Activated CD4-positive, alpha-beta memory T cell treated with anti-CD3 and anti-CD28 coated beads for 36 hours (primary cell): ENCODE measurements around the gene TSHZ2. TPM values are rescaled to one million over a fixed set of nuclear protein-coding genes. Genes with fewer than 3 reads are reported as not detected.

Experiments
- CTCF ChIA-PET: fragments of 350-600 bp; sonication (Branson Sonifier 250); formaldehyde crosslinking; loops from one replicate; lab custom pipeline; 2021; ENCODE audit warnings: antibody characterized with exemption, inconsistent platforms; lab: Charles Lee
- POLR2A ChIA-PET: fragments of 350-600 bp; sonication (Branson Sonifier 250); formaldehyde crosslinking; loops from one replicate; lab custom pipeline; 2021; ENCODE audit warnings: antibody characterized with exemption; lab: Charles Lee
- DNase-seq: peaks from one replicate; pipeline ENCODE4 v3.0.0-alpha.2; 2020
- H3K27ac Mint-ChIP-seq: one replicate; pipeline ENCODE4 v1.8.0; 2021; ENCODE audit warnings: mixed read lengths
- H3K27me3 Mint-ChIP-seq: one replicate; pipeline ENCODE4 v1.8.0; 2021; ENCODE audit warnings: mixed read lengths
- H3K36me3 Mint-ChIP-seq: one replicate; pipeline ENCODE4 v1.8.0; 2021; ENCODE audit warnings: mixed read lengths
- H3K4me1 Mint-ChIP-seq: one replicate; pipeline ENCODE4 v1.8.0; 2021; ENCODE audit warnings: low read depth, mixed read lengths
- H3K4me3 Mint-ChIP-seq: one replicate; pipeline ENCODE4 v1.8.0; 2021; ENCODE audit warnings: mild to moderate bottlenecking, mixed read lengths
- H3K9me3 Mint-ChIP-seq: one replicate; pipeline ENCODE4 v1.8.0; 2021; ENCODE audit warnings: mixed read lengths
- intact Hi-C: fragments of 100-400 bp; cut with micrococcal nuclease; formaldehyde crosslinking; loops from one replicate; pipeline ENCODE4 v1.15.1; 2023
- total RNA-seq, 2 experiments: library from RNA; stranded (reverse); gene quantifications; one replicate each; pipeline ENCODE4 v1.2.3, GENCODE V29; 2021

Gene TSHZ2
- total RNA-seq, 2 experiments from 2014 or later: 28.9 to 36.0 TPM

DNA sequence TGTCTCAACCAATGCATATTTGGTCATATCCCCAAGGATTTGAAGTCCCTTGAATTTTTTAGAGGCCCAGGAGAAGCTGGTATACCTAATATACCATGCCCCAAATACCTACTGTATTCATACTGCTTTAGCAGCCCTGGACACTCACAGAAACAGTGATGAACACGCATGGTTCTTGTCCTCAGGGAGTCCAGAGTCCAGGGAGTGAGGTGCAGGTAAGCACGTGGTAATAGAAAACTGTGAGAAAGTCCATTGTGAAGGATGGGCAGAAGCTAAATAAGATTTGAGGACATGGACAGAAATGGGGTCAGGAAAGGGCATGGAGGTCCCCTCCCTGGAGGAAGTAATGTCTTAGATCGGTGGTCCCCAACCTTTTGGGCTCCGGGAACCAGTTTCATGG lies 85.4 kb downstream of the TSHZ2 start:
- intact Hi-C loops: no loop called here
- Mint-ChIP-seq H3K36me3 (peaks cover 26% of the 10 kb centered on the region), H3K27ac (peak overlapping the region; percentile 49)

DNA sequence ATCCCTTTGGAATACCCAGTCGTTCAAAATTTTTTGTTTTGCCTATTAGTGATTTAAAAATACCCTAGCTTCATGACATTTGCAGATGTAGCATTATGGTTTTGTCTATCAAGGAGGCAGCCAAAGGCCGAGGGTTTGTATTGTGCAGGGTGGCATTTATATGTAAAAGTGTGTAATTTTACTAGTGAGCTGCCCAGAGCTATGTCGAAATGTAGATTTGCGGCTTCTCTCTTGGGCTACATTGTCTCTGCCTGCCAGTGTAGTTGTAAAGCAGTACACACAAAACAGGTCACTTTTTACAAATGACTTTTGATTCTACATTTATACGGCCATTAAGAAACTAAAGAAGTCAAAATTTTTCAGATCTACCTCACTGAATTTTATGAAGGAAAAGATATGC lies 87.7 kb downstream of the TSHZ2 start:
- H3K4me3 Mint-ChIP-seq: no peak overlapping the region
- H3K36me3 Mint-ChIP-seq: peaks cover 25% of the 10 kb centered on the region
- POLR2A ChIA-PET: no interaction called here
- H3K4me1 Mint-ChIP-seq: peaks cover 51% of the 10 kb centered on the region
- CTCF ChIA-PET: no interaction called here
- no peak for DNase-seq
- H3K27me3 Mint-ChIP-seq: no peaks in the 10 kb centered on the region
- H3K27ac Mint-ChIP-seq: peak overlapping the region; percentile 77
- intact Hi-C loops: no loop called here
- H3K9me3 Mint-ChIP-seq: no peaks in the 10 kb centered on the region

More for the DNA sequence above, 85.4 kb downstream of the TSHZ2 start:
- Mint-ChIP-seq H3K4me3 (no peak overlapping the region), H3K4me1 (peaks cover 55% of the 10 kb centered on the region), H3K27me3 (no peaks in the 10 kb centered on the region), H3K9me3 (no peaks in the 10 kb centered on the region)
- ChIA-PET CTCF (no interaction called here), POLR2A (no interaction called here)
- no peak for DNase-seq

DNA sequence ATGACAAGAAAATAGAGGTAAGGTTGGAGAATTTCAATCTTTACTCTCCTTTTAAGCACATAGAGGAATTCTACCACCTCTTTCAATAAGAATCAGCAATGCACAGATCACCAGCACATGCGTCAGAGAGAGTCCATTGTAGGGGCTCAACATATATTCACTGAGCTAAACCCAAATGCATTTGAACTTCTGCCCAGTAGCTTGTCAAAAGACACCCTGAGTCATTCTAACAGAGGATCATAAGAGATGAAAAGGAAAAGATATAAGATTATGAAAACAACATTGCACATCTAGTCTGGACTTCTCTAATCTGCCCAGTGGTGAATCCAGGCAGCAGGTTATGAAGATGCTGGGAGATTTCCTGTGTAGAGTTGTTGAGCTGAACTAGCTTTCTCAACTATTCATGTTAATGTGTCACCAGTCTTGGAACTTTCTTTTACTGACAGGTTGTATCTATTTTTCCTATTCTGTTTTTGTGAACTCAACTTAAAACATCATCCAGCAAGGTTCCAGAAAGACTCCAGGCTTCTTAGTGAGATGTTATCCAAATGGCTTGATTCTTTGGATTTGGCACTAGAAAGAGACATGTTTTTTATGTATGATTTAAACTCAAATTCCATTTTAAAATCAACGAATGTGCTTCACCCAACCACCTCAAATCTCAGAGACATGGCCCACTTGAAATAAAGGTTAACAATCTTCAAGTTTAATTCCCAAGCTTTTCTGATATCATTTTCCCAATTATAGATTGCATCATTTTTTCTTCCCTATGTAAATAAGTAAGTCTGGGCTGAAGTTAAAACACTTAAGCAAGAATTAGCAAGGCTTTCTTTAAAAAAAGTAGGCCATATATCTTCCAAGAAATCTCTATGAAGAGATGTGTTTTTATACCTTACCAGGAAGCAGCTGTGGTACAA lies 89.3 kb downstream of the TSHZ2 start:
- Mint-ChIP-seq H3K27ac (peak overlapping the region; percentile 77), H3K4me3 (no peak overlapping the region), H3K4me1 (peaks cover 54% of the 10 kb centered on the region), H3K27me3 (no peaks in the 10 kb centered on the region), H3K9me3 (no peaks in the 10 kb centered on the region), H3K36me3 (peaks cover 16% of the 10 kb centered on the region)
- CTCF ChIA-PET: interaction anchor here (1.0 to 1.2 kb wide), 2 partner anchors 154 to 658 kb away, joined by 3 read pairs; no protein-coding TSS in a partner anchor
- DNase-seq: no peak
- POLR2A ChIA-PET: no interaction called here
- intact Hi-C loops: loop anchor here (1.0 kb wide), 1 partner anchor 9 kb away; no protein-coding TSS in a partner anchor

DNA sequence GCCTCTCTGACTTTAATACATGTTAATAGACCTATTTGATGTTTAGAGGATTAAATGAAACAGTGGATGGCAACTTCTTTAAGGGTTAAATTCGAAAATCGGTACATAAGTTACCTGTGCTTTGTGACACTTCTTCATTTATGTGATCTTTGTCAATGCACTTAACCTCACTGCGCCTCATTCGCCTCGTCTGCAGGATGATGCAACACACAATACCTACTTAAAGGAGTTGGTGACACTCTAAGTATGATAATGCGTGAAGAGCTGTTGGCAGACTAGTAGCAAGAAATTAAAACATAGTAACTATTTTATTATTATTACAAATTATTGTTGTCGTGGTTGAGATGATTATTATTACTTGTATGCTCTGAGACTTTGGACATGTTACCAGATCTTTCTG lies 92.8 kb downstream of the TSHZ2 start:
- H3K27ac Mint-ChIP-seq: peak overlapping the region; percentile 51
- H3K27me3 Mint-ChIP-seq: no peaks in the 10 kb centered on the region
- ChIA-PET CTCF (no interaction called here), POLR2A (no interaction called here)
- no peak for DNase-seq
- peaks cover 15% of the 10 kb centered on the region for H3K9me3 Mint-ChIP-seq
- intact Hi-C loops: no loop called here
- H3K4me3 Mint-ChIP-seq: no peak overlapping the region
- H3K36me3 Mint-ChIP-seq: peaks cover 16% of the 10 kb centered on the region
- H3K4me1 Mint-ChIP-seq: peaks cover 51% of the 10 kb centered on the region

DNA sequence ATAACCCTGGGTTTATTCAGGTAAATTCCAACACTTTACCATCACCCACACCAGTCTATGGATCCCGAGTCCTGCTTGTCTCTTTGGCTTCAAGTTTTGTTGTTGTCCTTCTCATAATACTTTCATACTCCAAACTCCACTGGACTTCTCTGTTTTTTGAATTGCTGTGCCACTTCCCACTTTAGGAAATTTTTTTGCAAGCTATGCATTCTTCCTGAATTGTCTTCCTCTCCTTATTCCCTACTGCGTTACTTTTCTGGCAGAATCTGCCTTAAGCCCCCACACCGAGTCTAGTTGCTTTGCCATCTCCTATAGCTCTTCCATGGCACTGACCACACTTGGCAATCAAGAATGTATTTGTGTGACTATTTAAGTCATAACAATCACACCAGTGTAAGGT lies 96.1 kb downstream of the TSHZ2 start:
- peaks cover 13% of the 10 kb centered on the region for H3K36me3 Mint-ChIP-seq
- DNase-seq: no peak
- no peak overlapping the region for H3K4me3 Mint-ChIP-seq
- POLR2A ChIA-PET: no interaction called here
- H3K27me3 Mint-ChIP-seq: no peaks in the 10 kb centered on the region
- peaks cover 52% of the 10 kb centered on the region for H3K4me1 Mint-ChIP-seq
- CTCF ChIA-PET: no interaction called here
- peaks cover 15% of the 10 kb centered on the region for H3K9me3 Mint-ChIP-seq
- peak overlapping the region; percentile 32 for H3K27ac Mint-ChIP-seq
- intact Hi-C loops: no loop called here

DNA sequence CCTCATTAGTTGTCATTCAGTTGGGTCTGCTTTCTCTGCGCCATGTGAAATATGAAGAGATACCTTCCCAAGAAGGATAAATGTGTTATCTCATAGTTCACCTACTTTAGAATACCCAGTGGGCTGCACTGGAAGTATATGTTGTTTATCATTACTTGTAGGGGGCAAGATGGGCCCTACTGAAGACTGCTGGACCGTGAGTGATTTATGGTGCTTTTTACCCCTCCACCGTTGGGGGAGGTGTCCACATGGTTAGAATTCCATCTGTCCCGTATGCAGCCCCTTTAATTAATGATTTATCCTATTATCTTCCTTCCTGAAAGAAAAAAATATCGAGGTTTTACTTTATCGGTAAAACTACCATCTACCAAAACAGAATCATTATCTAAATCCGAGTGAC lies 97.0 kb downstream of the TSHZ2 start:
- no peak for DNase-seq
- Mint-ChIP-seq H3K9me3 (peaks cover 15% of the 10 kb centered on the region), H3K27me3 (no peaks in the 10 kb centered on the region), H3K4me1 (peaks cover 59% of the 10 kb centered on the region), H3K36me3 (peaks cover 17% of the 10 kb centered on the region), H3K27ac (peak overlapping the region; percentile 93), H3K4me3 (no peak overlapping the region)
- ChIA-PET POLR2A (no interaction called here), CTCF (no interaction called here)
- intact Hi-C loops: no loop called here

DNA sequence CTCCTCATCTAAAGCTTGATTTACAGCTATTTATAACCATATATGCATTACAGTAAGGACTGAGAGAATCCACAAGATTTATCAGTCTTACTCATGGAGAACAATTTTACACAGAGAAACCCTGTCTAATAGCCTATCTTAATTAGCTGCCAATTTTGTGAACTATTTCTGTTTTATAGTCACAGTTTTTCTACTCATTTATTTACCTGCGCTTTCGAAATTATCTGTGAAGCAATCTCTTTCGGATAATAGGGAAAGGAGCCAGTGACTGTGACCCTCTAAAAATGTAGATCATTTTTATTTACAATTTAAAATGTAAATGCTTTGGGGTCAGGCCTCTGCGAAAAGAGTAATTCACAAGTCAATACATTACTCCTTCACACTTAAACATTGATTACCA lies 98.1 kb downstream of the TSHZ2 start:
- Mint-ChIP-seq H3K9me3 (peaks cover 15% of the 10 kb centered on the region), H3K27ac (peak overlapping the region; percentile 93), H3K4me1 (peaks cover 57% of the 10 kb centered on the region), H3K36me3 (peaks cover 17% of the 10 kb centered on the region), H3K27me3 (no peaks in the 10 kb centered on the region), H3K4me3 (no peak overlapping the region)
- ChIA-PET POLR2A (interaction anchor here (1.5 to 3.3 kb wide), 5 partner anchors 41 to 138 kb away, joined by 4 to 66 read pairs (median 10); no protein-coding TSS in a partner anchor), CTCF (interaction anchor here (0.9 to 1.5 kb wide), 2 partner anchors 11 to 95 kb away, joined by 3 to 5 read pairs; no protein-coding TSS in a partner anchor)
- intact Hi-C loops: loop anchor here (1.0 to 10.0 kb wide), 9 partner anchors 8 to 765 kb away; no protein-coding TSS in a partner anchor
- no peak for DNase-seq

DNA sequence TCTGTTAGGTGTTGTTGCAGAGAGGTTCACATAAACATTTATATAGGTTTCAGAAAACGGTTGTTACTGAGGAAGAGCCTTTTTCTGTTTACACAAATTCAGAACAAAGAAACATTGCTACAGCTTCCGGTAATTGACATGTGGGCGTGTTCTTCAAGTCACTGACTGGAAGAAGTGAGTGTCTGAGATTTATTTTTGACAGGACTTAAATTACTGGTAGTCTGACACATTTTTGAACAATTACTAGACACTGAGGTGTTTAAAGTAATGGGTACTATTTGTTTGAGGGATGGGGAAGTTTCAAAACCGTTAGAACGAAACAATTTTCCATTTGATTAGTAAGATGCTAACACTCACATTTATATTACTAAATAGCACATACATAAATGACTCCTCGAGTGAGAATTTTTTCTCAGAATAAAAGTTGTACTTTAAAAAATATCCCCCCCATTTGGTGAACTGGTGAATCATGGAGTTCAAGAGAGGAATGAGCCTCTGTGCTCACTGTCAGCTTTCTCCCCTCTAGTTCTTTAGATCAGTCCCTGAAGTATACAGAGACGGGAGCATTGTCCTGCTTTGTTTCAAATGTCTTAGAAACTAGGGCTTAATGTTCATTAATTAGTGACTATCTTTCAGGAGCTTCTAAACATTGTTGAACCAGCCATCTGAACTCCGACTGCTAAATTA lies 98.7 kb downstream of the TSHZ2 start:
- DNase-seq: peak; percentile 47
- Mint-ChIP-seq H3K27me3 (no peaks in the 10 kb centered on the region), H3K4me1 (peaks cover 56% of the 10 kb centered on the region), H3K27ac (peak overlapping the region; percentile 93), H3K9me3 (peaks cover 15% of the 10 kb centered on the region), H3K4me3 (peak overlapping the region; percentile 18), H3K36me3 (peaks cover 17% of the 10 kb centered on the region)
- intact Hi-C loops: loop anchor here (1.0 to 10.0 kb wide), 9 partner anchors 7 to 766 kb away; no protein-coding TSS in a partner anchor
- ChIA-PET CTCF (interaction anchor here (0.9 to 1.5 kb wide), 2 partner anchors 10 to 95 kb away, joined by 3 to 5 read pairs; no protein-coding TSS in a partner anchor), POLR2A (interaction anchor here (1.2 to 3.3 kb wide), 7 partner anchors 9 to 138 kb away, joined by 3 to 66 read pairs (median 7); no protein-coding TSS in a partner anchor)

DNA sequence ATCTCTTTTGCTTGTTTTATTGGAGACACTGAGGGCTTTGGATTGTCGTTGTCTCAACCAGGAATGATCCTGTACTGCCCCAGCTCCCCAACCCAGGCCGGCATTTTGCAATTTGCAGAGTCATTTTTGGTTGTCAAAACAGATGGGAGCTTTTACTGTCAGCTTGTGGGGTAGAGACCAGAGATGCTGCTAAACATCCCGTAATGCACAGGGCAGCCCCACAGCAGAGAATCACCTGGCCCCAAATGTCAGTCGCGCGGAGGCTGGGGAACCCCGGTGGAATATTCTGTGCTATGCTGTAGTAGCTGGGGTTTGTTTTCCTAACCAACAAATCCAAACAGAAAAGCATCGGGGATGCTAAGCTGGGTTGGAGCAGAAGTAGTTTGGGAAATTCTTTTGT lies 99.7 kb downstream of the TSHZ2 start:
- H3K9me3 Mint-ChIP-seq: peaks cover 13% of the 10 kb centered on the region
- peak overlapping the region; percentile 38 for H3K4me3 Mint-ChIP-seq
- peak overlapping the region; percentile 93 for H3K27ac Mint-ChIP-seq
- ChIA-PET CTCF (no interaction called here), POLR2A (interaction anchor here (1.2 to 3.3 kb wide), 6 partner anchors 8 to 137 kb away, joined by 3 to 66 read pairs (median 8); no protein-coding TSS in a partner anchor)
- DNase-seq: peak; percentile 62
- peaks cover 14% of the 10 kb centered on the region for H3K36me3 Mint-ChIP-seq
- no peaks in the 10 kb centered on the region for H3K27me3 Mint-ChIP-seq
- peaks cover 56% of the 10 kb centered on the region for H3K4me1 Mint-ChIP-seq
- intact Hi-C loops: loop anchor here (2.0 to 10.0 kb wide), 2 partner anchors 71 to 767 kb away; no protein-coding TSS in a partner anchor

DNA sequence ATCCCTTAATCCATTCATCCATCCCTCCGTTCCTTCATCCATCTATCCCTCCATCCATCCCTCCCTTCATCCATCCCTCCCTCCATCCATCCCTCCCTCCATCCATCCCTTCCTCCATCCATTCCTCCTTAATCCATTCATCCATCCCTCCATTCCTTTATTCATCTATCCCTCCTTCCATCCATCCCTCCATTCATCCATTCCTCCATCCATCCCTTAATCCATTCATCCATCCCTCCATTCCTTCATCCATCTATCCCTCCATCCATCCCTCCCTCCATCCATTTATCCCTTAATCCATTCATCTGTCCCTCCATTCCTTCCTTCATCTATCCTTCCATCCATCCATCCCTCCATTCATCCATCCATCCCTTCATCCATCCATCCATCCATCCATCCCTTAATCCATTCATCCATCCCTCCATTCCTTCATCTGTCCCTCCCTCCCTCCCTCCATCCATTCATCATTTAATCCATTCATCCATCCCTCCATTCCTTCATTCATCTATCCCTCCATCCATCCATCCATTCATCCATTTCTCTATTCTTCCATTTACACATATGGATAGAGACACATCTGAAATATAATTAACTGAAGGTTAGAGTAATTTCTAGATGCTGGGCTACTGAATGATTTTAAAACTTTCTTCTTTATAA lies 100.9 kb downstream of the TSHZ2 start:
- no peak for DNase-seq
- ChIA-PET CTCF (no interaction called here), POLR2A (interaction anchor here (2.4 to 3.3 kb wide), 2 partner anchors 98 kb away, joined by 12 to 66 read pairs; no protein-coding TSS in a partner anchor)
- Mint-ChIP-seq H3K27ac (peak overlapping the region; percentile 93), H3K9me3 (peaks cover 3% of the 10 kb centered on the region), H3K36me3 (peaks cover 7% of the 10 kb centered on the region), H3K4me3 (no peak overlapping the region), H3K27me3 (no peaks in the 10 kb centered on the region), H3K4me1 (peaks cover 53% of the 10 kb centered on the region)
- intact Hi-C loops: loop anchor here (10.0 kb wide), 1 partner anchor 768 kb away; no protein-coding TSS in a partner anchor
